GM12865 (cell line): ENCODE measurements around the gene RHBDD1.

Experiments used
- DNase-seq: peaks from one replicate; pipeline ENCODE4 v3.0.0; 2010; ENCODE audit warnings: low read depth
- H3K4me3 ChIP-seq: 2 replicates; pipeline ENCODE4 v1.5.1; 2011; ENCODE audit warnings: mild to moderate bottlenecking, low read depth, low read length, control low read depth
- TF ChIP-seq, protein P1 (sequence below): IDR thresholded peaks from 2 replicates; pipeline ENCODE4 v1.5.1; 2011; ENCODE audit warnings: low read length, control low read depth, low read depth, inconsistent platforms; ENCODE audit not compliant: insufficient read depth; ENCODE audit errors: missing control alignments

RHBDD1 gene

DNA sequence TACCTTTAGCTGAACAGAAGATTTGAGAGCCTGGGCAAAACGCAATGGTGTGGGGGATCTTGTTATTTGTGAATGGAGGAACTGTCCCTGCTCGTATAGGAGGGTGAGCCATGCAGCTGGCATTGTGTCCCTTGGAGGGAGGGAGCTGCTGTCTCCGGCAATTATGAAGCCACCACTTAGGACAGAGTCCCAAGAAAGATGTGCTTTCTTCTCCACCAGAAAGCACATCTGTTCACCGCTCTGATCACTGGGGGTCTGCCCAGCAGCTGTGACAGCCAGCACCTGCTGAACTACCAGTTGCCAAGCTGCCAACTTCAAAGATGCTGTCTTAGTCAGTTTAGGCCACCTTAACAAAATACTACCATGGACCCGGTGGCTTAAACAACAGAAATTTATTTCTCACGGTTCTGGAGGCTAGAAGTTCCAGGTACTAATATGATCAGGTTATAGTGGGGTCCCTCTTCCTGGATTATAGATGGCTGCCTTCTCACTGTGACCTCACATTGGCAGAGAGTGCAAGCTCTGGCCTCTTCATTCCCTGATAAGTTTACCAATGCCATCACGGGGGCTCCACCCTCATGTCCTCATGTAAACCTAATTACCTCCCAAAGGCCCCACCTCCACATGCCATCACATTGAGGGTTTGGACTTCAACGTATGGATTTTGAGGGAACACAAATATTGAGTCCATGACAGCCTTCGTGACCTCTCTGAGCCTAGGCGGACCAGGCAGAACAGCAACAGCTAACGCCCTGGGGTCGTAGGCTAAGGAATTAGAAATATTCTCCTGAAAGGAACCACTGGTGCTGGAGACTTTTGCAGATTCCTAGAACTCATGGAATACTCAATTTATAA lies 148.3 kb downstream of the RHBDD1 start:
- TF ChIP-seq, protein P1, sequence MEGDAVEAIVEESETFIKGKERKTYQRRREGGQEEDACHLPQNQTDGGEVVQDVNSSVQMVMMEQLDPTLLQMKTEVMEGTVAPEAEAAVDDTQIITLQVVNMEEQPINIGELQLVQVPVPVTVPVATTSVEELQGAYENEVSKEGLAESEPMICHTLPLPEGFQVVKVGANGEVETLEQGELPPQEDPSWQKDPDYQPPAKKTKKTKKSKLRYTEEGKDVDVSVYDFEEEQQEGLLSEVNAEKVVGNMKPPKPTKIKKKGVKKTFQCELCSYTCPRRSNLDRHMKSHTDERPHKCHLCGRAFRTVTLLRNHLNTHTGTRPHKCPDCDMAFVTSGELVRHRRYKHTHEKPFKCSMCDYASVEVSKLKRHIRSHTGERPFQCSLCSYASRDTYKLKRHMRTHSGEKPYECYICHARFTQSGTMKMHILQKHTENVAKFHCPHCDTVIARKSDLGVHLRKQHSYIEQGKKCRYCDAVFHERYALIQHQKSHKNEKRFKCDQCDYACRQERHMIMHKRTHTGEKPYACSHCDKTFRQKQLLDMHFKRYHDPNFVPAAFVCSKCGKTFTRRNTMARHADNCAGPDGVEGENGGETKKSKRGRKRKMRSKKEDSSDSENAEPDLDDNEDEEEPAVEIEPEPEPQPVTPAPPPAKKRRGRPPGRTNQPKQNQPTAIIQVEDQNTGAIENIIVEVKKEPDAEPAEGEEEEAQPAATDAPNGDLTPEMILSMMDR: no peak
- DNase-seq: no peak
- no peak overlapping the region for H3K4me3 ChIP-seq

GRCh38 chr2:226984750-226985582 lies 149.1 kb downstream of the RHBDD1 start:
- TF ChIP-seq, protein P1: peak; percentile 43
- DNase-seq: peak; percentile 79
- no peak overlapping the region for H3K4me3 ChIP-seq

- TF ChIP-seq, protein P1: no peak
- DNase-seq: no peak
- H3K4me3 ChIP-seq: no peak overlapping the region
These were observed 149.7 kb downstream of the RHBDD1 start for GRCh38 chr2:226985583-226985946.

DNA sequence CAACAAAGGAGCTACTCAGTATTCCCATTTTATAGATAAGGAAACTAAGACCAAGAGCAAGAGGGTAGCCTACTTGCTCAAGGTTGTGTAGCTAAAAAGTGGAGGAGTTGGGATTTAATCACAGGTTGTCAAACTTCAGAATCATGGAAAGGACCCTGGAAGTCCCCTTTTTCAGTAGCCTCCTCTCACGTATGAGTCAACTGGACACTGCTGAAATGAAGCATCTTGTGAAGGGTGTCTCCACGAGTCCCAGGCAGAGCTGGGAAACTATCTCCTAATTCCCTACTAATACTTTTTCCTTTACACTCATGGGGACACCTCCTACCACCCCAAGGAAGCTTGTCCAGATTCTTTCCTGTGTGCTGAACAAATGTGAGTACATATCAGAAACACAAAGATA lies 155.8 kb downstream of the RHBDD1 start:
- TF ChIP-seq, protein P1: no peak
- DNase-seq: peak; percentile 22
- H3K4me3 ChIP-seq: no peak overlapping the region

GRCh38 chr2:226993171-226993570 lies 157.3 kb downstream of the RHBDD1 start:
- DNase-seq: no peak
- no peak overlapping the region for H3K4me3 ChIP-seq
- TF ChIP-seq, protein P1: no peak

DNA sequence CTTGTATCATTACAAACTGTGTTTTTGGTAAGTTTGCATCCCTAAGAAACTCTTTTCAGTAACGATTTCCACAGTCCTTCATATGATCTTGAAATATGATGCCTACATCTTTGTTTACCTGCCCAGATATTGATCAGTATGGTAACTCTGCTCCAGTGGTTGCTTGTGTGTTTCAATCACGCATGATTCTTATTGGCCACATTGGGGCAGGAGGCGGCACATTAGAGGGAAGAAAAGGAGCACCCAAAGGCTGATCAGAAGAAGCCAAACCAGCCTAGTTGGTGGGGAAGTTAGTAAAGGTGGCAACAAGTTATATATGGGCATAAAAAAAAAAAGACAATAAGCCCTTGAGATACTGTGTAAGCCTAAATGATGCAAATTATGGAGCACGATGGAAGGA lies 158.9 kb downstream of the RHBDD1 start:
- H3K4me3 ChIP-seq: no peak overlapping the region
- TF ChIP-seq, protein P1: peak; percentile 37
- peak; percentile 34 for DNase-seq
